Activated naive CD8-positive, alpha-beta T cell treated with anti-CD3 and anti-CD28 coated beads, Interleukin-2, amount 10 ng/mL, durations not matched to agents 7 days and 5 days (primary cell): ENCODE data around the gene MAD1L1. TPM values are rescaled to one million over a fixed set of nuclear protein-coding genes. Genes with fewer than 3 reads are reported as not detected.
A peak's percentile ranks its signal among the peaks of the same experiment; 100 is the strongest.
"Not testable (repeated sequence)": the region's sequence is repeated elsewhere in the genome, so short reads cannot be mapped to it uniquely, and the experiment has no call there.

Experiments
- ATAC-seq: fragments of 150-1000 bp; cut with Tn5 transposase; one replicate; pipeline ENCODE4 v1.10.0; 2021; ENCODE audit warnings: low read depth, moderate library complexity
- POLR2A ChIA-PET: fragments of 350-600 bp; sonication (Branson Sonifier 250); formaldehyde crosslinking; loops from one replicate; lab custom pipeline; 2021; ENCODE audit warnings: antibody characterized with exemption; lab: Charles Lee
- DNase-seq: peaks from one replicate; pipeline ENCODE4 v3.0.0; 2021
- H3K27ac Mint-ChIP-seq: one replicate; pipeline ENCODE4 v1.8.0; 2022; ENCODE audit warnings: mild to moderate bottlenecking, mixed read lengths
- H3K27me3 Mint-ChIP-seq: one replicate; pipeline ENCODE4 v1.8.0; 2022; ENCODE audit warnings: mild to moderate bottlenecking, moderate library complexity, mixed read lengths
- H3K36me3 Mint-ChIP-seq: one replicate; pipeline ENCODE4 v1.8.0; 2021; ENCODE audit warnings: mild to moderate bottlenecking, mixed read lengths
- H3K4me1 Mint-ChIP-seq: one replicate; pipeline ENCODE4 v1.8.0; 2021; ENCODE audit warnings: mixed read lengths
- H3K4me3 Mint-ChIP-seq: one replicate; pipeline ENCODE4 v1.8.0; 2022; ENCODE audit warnings: mild to moderate bottlenecking, moderate library complexity, mixed read lengths
- H3K9me3 Mint-ChIP-seq: one replicate; pipeline ENCODE4 v1.8.0; 2021; ENCODE audit warnings: mixed read lengths
- total RNA-seq, 2 experiments: library from RNA; stranded (reverse); gene quantifications; one replicate each; pipeline ENCODE4 v1.2.3, GENCODE V29; 2021

MAD1L1 gene
- total RNA-seq, 2 experiments from 2014 or later = 72.7 to 82.6 TPM

DNA sequence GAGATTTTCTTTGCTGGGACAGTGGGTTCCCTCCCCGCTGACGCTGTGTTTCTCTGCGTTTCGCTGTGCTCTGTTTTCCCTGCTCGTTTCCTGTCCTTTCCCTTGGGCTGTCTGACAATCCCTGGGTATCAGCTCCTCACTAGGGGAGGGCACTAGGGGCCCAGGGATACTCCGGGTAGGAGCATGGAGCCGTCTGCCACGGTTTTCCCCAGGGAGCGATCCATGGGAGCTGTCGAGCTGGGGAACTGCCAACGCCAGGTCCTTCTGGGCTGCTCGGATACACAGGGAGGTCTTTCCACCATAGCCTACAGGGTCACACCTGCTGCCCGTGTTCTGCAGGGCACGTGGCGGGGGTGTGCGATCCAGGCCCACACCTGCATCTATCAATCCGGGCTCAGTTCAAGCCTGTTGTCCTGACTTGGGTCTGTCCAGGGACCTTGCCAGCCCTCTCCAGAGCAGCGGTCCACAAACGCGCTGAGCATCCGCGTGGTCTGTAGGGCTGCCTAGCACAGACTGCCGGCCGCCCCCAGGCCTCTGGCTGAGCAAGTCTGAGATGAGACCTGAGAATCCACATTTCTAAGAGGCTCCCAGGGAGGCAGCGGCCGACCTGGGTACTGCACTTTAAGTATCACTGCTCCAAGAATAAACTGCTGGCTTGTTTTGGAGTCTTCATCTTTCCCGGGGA, 299.5 kb downstream of the MAD1L1 start:
- POLR2A ChIA-PET = no interaction called here
- peaks cover 25% of the 10 kb centered on the region for H3K36me3 Mint-ChIP-seq
- DNase-seq (no peak), ATAC-seq (no peak)
- no peaks in the 10 kb centered on the region for H3K9me3 Mint-ChIP-seq
- no peak overlapping the region for H3K4me3 Mint-ChIP-seq
- peaks cover 4% of the 10 kb centered on the region for H3K27me3 Mint-ChIP-seq
- peaks cover 3% of the 10 kb centered on the region for H3K4me1 Mint-ChIP-seq
- no peak overlapping the region for H3K27ac Mint-ChIP-seq

- no peak overlapping the region for H3K4me3 Mint-ChIP-seq
- peaks cover 24% of the 10 kb centered on the region for H3K36me3 Mint-ChIP-seq
- no peak overlapping the region for H3K27ac Mint-ChIP-seq
- peaks cover 6% of the 10 kb centered on the region for H3K4me1 Mint-ChIP-seq
- H3K9me3 Mint-ChIP-seq = no peaks in the 10 kb centered on the region
- POLR2A ChIA-PET = no interaction called here
- no peak for ATAC-seq
- DNase-seq = no peak
- H3K27me3 Mint-ChIP-seq = peaks cover 13% of the 10 kb centered on the region
Observed at GRCh38 chr7:1931951-1932270, 300.8 kb downstream of the MAD1L1 start.

- no peak for DNase-seq
- Mint-ChIP-seq H3K4me3 (no peak overlapping the region), H3K27ac (no peak overlapping the region), H3K4me1 (peaks cover 11% of the 10 kb centered on the region), H3K27me3 (peaks cover 18% of the 10 kb centered on the region), H3K9me3 (no peaks in the 10 kb centered on the region), H3K36me3 (peaks cover 24% of the 10 kb centered on the region)
- ATAC-seq = no peak
- POLR2A ChIA-PET = no interaction called here
Observed at GRCh38 chr7:1931256-1931950, 301.3 kb downstream of the MAD1L1 start.

DNA sequence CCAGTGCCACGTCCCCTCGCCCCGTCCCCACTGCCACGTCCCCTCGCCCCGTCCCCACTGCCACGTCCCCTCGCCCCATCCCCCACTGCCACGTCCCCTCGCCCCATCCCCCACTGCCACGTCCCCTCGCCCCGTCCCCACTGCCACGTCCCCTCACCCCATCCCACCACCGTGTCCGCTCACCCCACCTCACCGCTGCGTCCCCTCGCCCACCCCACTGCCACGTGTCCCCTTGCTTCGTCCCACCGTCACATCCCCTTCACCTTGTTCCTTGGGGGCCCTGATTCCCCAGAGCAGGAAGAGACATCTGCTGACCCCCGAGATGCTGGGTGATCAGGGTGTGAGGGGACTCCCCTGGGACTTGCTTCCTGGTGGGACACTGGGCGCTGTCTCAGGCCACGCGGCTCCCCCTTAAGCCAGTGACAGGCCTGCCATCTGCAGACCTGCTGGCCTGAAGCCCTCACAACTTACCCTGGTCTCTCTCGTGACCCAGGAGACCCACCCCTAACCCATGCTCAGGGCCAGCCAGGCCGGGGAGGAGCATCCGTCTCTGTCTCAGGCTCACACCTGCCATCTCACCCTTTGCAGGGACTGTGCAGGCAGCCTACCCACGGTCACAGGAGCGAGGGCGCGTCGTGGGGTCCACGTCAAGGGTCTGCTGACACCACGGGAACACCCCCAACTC, 302.2 kb downstream of the MAD1L1 start:
- Mint-ChIP-seq H3K4me3 (no peak overlapping the region), H3K27me3 (peaks cover 19% of the 10 kb centered on the region), H3K9me3 (no peaks in the 10 kb centered on the region), H3K27ac (no peak overlapping the region), H3K4me1 (peaks cover 20% of the 10 kb centered on the region), H3K36me3 (peaks cover 17% of the 10 kb centered on the region)
- POLR2A ChIA-PET = no interaction called here
- DNase-seq (no peak), ATAC-seq (no peak)

GRCh38 chr7:1929349-1929925, 303.3 kb downstream of the MAD1L1 start:
- H3K9me3 Mint-ChIP-seq, POLR2A ChIA-PET, H3K27ac Mint-ChIP-seq, H3K4me3 Mint-ChIP-seq, DNase-seq, ATAC-seq: not testable (repeated sequence)
- Mint-ChIP-seq H3K4me1 (peaks cover 30% of the 10 kb centered on the region), H3K27me3 (peaks cover 22% of the 10 kb centered on the region), H3K36me3 (peaks cover 12% of the 10 kb centered on the region)

DNA sequence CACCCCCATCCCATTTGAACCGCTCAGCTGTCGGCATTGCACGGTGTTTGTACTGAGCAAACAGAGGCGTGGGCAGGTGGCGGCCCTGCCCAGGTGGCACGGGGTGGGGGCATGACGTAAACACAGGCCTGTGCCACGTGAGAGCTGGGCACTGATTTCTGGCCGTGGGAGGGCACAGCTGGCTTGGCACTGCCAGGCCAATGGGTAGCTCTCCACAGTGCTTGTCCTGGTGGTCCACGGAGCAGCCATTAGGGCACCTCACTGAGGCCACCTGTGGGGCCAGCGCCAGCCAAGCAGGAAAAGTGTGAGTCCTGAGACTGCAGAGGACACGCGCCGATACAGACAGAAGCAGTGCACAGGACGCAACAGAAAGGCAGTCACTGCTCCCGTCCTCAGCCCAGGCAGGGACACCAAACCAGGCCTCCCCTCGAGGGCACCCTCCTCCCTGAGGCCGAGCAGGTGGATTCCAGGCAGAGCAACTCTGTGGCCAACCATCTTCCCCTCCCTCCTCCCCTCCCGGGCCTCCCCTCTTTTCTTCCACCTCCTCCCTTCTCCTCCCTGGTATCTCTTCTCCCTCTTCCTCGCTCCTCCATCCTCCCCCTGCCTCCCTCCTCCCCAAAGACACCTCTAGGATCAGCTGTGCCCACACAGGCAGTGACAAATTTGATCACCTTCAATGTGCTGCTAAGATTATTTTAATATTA, 303.9 kb downstream of the MAD1L1 start:
- Mint-ChIP-seq H3K9me3 (no peaks in the 10 kb centered on the region), H3K4me1 (peaks cover 35% of the 10 kb centered on the region), H3K4me3 (no peak overlapping the region), H3K27me3 (peaks cover 29% of the 10 kb centered on the region), H3K36me3 (peaks cover 14% of the 10 kb centered on the region), H3K27ac (no peak overlapping the region)
- no peak for DNase-seq
- ATAC-seq = no peak
- POLR2A ChIA-PET = interaction anchor here (3.0 kb wide), 1 partner anchor 11 kb away, joined by 17 read pairs; no protein-coding TSS in a partner anchor

DNA sequence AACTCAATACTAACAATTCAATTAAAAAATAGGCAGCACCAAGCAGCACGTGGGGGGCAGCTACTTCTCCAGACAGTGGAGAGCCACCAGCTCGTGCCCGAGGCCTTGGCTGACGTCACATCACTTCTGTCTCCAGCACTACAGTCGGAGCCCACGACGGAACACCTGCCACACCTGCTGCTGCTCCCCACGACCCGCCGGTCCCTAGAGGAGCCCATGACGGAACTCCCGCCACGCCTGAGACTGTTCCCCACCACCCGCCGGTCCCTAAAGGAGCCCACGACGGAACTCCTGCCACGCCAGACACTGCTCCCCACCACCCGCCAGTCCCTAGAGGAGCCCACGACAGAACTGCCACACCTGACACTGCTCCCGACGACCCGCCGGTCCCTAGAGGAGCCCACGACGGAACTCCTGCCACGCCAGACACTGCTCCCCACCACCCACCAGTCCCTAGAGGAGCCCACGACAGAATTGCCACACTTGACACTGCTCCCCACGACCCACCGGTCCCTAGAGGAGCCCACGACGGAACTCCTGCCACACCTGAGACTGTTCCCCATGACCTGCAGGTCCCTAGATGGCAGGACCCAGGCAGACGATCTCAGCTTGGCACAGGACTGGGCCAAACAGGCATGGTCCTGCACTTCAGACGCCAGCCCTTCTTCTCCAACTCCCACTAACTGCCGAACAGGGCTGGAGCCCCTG, 304.7 kb downstream of the MAD1L1 start:
- peaks cover 38% of the 10 kb centered on the region for H3K4me1 Mint-ChIP-seq
- H3K4me3 Mint-ChIP-seq = no peak overlapping the region
- no peaks in the 10 kb centered on the region for H3K9me3 Mint-ChIP-seq
- peaks cover 15% of the 10 kb centered on the region for H3K36me3 Mint-ChIP-seq
- no peak overlapping the region for H3K27ac Mint-ChIP-seq
- ATAC-seq (no peak), DNase-seq (no peak)
- peaks cover 30% of the 10 kb centered on the region for H3K27me3 Mint-ChIP-seq
- POLR2A ChIA-PET = interaction anchor here (0.9 to 3.0 kb wide), 2 partner anchors 12 to 15 kb away, joined by 4 to 17 read pairs; no protein-coding TSS in a partner anchor

DNA sequence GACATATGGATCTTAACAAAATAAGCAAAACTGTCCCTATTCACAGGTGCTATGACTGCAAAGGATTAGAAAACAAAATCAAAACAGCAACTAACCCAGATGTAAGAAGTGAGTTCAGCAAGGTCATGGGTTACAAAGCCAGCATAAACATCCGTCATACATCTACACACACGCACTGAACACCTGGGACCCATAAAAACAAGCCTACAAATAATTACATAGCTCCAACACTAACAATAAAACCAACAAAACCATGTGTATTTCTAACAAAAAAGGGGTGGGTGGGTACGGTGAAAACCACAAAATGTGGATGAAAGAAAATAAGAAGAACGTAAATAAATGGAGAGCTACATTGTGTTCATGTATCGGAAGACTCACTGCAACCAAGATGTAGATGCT, 305.8 kb downstream of the MAD1L1 start:
- Mint-ChIP-seq H3K4me3 (no peak overlapping the region), H3K4me1 (peaks cover 45% of the 10 kb centered on the region), H3K36me3 (peaks cover 10% of the 10 kb centered on the region), H3K27me3 (peaks cover 33% of the 10 kb centered on the region), H3K27ac (no peak overlapping the region), H3K9me3 (no peaks in the 10 kb centered on the region)
- DNase-seq (no peak), ATAC-seq (no peak)
- POLR2A ChIA-PET = interaction anchor here (0.9 to 3.0 kb wide), 2 partner anchors 13 to 16 kb away, joined by 4 to 17 read pairs; no protein-coding TSS in a partner anchor

GRCh38 chr7:1925973-1926907, 306.5 kb downstream of the MAD1L1 start:
- Mint-ChIP-seq H3K4me1 (peaks cover 48% of the 10 kb centered on the region), H3K36me3 (peaks cover 7% of the 10 kb centered on the region)
- DNase-seq = no peak

GRCh38 chr7:1925349-1925748, 307.4 kb downstream of the MAD1L1 start:
- Mint-ChIP-seq H3K4me1 (peaks cover 53% of the 10 kb centered on the region), H3K4me3 (peak overlapping the region; percentile 55), H3K9me3 (no peaks in the 10 kb centered on the region), H3K27me3 (peaks cover 36% of the 10 kb centered on the region), H3K36me3 (peaks cover 10% of the 10 kb centered on the region), H3K27ac (no peak overlapping the region)
- DNase-seq (no peak), ATAC-seq (no peak)
- POLR2A ChIA-PET = interaction anchor here (1.2 to 3.0 kb wide), 2 partner anchors 15 kb away, joined by 3 to 17 read pairs; no protein-coding TSS in a partner anchor

More at GRCh38 chr7:1925973-1926907, 306.5 kb downstream of the MAD1L1 start:
- Mint-ChIP-seq H3K9me3 (no peaks in the 10 kb centered on the region), H3K27me3 (peaks cover 33% of the 10 kb centered on the region), H3K27ac (peak overlapping the region; percentile 52), H3K4me3 (peak overlapping the region; percentile 55)
- peak; percentile 62 for ATAC-seq
- POLR2A ChIA-PET = interaction anchor here (3.0 kb wide), 1 partner anchor 14 kb away, joined by 17 read pairs; no protein-coding TSS in a partner anchor

DNA sequence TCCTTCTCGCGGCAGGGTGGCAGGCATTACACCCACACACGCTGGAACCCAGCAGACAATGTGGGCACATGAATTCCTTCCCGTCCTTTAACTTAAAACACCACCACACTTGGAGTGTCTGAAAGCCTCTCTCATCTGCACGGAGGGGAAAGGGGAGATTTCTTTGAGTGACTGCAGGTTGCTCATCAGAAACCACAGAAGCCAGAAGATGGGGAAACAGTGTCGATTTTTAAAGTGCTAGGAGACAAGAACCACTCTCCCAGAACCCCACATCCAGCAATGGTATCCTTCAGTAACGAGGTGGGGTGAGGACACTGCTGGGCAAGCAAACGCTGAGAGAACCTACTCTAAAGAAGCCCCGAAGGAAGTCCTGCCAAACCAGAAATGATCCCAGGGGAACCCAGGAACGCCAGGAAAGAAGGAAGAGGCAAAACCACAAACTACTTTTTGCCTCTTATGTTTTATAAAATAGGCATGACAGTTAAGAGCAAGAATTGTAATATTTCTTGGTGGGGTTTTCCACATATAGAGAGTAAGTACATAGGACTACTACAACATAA, 308.4 kb downstream of the MAD1L1 start:
- H3K27ac Mint-ChIP-seq = peak overlapping the region; percentile 6
- DNase-seq = no peak
- peaks cover 36% of the 10 kb centered on the region for H3K27me3 Mint-ChIP-seq
- peaks cover 63% of the 10 kb centered on the region for H3K4me1 Mint-ChIP-seq
- H3K36me3 Mint-ChIP-seq = peaks cover 10% of the 10 kb centered on the region
- H3K4me3 Mint-ChIP-seq = peak overlapping the region; percentile 60
- no peak for ATAC-seq
- H3K9me3 Mint-ChIP-seq = no peaks in the 10 kb centered on the region
- POLR2A ChIA-PET = interaction anchor here (1.2 kb wide), 1 partner anchor 16 kb away, joined by 3 read pairs; no protein-coding TSS in a partner anchor
